COLO668 (cell line): Measurements from ENCODE around the gene ZNF512.
"Not testable (repeated sequence)": the region's sequence is repeated elsewhere in the genome, so short reads cannot be mapped to it uniquely, and the experiment has no call there.

ENCODE experiments used
- DNase-seq: peaks from one replicate; lab custom pipeline; 2025; ENCODE audit not compliant: unreplicated experiment; lab: John Stamatoyannopoulos, UW

The ZNF512 gene

DNA sequence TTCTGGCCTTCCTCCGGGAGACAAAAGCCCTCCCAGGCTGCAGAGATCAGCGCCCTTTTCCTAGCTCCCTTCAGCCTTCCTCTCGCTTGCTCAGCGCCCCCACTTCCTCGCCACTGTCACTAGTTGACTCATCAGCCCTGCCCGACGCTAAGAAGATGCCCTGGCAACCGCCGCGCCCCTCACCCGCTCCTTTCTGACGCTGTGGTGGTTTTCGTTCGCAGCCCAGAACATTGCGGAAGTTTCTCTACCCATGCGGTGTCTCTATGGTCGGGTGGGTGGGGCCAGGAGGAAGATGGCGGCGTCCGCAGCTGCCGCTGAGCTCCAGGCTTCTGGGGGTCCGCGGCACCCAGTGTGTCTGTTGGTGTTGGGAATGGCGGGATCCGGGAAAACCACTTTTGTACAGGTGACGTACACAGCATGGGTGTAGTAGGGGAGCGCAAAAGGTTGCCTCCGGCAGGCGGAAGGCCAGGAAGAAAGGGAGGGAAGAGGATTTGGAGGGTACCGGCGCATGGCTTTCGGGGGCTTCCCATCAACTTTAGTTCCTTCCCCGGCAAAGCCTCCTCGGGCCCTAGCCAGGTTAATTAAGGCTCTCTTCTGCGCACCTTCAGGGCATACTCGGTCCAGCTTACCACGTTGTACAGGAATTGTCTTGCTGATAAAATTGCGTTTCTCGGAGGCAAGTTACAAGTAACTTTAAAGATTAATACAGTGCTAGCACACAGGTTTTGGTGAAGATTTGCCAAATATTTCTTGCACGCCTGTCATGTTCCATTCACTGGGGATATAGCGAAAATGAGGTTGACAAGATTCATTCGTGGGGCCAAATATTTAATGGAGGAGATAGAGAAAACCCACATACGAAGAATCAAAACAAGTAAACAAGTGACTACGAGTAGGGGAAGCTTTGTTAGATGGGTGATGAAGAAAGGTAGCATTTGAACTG, 46.2 kb downstream of the ZNF512 start, which contains the start of the genes CCDC121 and GPN1:
CCDC121 (minus strand) TSS at position 246 of the 943 bp plus-strand sequence. CDS start 1,213 bp downstream, outside the sequence.
GPN1 (plus strand) TSS at position 284 of the 943 bp plus-strand sequence; CDS start at position 293, 9 bp downstream.
- peak; percentile 83 for DNase-seq

DNA sequence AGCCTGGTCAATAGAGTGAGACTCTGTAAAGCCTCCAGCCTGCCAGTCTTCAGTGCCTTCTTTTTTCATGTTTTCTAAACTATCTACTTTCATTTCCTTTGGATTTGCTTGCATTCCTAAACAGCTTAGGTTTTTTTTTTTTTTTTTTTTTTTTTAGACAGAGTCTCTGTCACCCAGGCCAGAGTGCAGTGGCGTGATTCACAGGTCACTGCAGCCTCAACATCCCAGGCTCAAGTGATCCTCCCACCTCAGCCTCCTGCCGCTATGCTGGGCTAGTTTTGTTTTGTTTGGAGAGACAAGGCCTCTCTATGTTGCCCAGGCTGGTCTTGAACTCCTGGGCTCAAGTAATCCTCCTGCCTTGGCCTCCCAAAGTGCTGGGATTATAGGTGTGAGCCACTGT, 47.4 kb downstream of the ZNF512 start:
- not testable (repeated sequence) for DNase-seq

DNA sequence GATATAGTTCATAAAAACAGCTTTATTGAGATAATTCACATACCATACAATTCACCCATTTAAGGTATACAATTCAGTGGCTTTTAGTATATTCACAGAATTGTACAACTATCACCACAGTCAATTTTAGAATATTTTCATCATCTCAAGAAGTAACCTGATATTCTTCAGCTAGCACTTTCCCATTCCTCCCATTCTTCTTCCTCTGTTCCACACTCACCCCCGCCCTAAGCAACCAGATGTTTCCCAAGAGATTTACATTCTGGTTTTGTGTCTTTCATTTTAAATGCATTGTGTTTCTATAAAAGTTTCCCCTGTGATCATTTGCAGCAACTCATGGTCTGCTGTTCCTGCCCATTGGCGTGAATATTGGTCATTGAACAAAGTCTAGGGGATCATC, 51.4 kb downstream of the ZNF512 start:
- no peak for DNase-seq

DNA sequence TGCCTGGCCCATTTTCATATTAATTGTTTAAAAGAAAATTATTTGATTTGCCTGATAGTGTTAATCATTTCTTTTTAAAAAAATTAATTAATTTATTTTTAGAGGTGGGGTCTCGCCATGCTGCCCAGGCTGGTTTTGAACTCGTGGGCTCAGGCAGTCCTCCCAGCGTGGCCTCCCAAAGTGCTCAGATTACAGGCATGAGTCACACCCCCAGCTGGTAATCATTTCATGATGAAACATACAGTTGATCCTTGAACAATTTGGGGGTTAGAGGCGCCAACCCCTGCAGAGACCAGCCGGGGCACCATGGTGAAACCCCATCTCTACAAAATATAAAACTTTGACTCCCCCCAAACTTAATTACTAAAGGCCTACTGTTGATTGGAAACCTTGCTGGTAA, 53.9 kb downstream of the ZNF512 start:
- DNase-seq: no peak

DNA sequence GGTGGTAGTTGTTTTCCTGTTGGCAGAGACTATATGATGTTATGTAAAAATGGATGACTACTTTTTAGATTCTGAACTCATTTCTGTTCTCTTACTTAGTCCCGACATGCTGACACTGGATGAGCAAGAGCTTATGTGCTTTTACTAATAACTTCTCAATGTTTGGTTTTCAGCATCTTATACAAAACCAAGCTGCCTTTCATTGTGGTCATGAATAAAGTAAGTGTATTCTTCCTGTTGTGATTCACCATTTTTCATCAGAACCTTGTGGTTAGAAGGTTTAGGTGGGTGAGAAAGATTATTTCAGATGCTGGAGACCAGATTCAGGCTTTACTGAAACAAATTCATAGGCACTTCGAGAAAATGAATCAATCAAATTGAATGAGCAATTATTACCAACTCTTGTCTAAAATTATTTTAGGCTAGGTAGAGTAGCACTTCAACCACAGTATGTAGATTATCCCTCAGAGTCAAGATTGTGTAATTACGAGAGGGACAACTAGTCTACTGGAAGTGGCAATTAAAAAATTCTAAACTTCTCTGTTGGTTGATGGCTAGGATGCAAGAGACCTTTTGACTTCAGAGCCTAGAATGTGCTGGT, 55.3 kb downstream of the ZNF512 start:
- DNase-seq: no peak

DNA sequence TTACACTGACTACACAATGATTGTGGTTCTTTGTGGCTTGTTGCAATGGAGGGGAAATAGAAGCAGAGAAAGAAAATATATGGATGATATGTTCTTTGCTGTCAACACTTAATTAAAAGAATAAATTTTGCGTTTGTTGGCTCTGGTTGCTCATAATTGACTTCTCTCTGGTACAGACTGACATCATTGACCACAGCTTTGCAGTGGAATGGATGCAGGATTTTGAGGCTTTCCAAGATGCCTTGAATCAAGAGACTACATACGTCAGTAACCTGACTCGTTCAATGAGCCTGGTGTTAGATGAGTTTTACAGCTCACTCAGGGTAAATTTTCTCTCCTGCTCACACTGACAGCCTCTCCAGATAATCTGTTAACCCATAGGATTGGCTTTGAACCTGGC, 55.9 kb downstream of the ZNF512 start:
- no peak for DNase-seq

DNA sequence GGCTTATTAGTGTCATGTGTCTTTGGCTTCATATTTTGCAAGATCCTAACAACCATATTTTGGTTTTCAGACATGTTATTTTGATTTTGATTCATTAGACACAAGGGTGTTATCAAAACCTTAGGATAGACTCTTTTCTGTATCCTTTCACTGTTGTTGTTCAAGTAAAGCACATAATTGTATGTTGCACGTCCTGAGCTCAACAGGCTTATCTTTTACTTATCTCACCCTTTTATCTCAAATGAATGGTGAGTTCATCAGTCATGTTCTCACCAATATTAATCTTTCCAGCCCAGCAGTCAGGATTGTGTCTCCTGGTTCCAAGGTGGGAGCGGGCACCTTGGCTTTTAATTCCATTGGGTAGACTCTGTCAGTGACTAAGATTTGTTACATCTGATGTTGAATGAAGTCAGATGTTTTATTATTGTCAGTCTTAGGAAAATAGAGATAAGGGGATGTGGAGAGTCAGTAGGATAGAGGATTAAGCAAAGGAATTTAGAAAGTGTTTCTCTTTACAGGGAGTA, 57.9 kb downstream of the ZNF512 start:
- no peak for DNase-seq

DNA sequence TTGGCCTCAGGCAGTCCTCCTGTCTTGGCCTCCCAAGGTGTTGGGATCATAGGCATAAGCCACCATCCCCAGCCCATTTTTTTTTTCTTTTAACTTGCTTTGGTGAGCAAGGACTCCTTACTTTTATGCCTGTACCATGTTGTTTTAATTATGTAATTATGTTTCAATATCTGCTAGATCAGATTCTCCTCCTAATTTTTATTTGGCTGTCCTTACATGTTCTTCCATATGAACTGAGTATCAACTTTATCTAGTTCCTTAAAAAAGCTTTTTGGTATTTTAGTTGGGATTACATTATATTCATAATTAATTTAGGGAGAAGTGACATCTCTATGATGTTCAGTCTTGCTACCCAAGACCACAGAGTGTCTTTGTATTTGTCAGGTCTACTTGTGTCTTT, 62.4 kb downstream of the ZNF512 start:
- DNase-seq: no peak

DNA sequence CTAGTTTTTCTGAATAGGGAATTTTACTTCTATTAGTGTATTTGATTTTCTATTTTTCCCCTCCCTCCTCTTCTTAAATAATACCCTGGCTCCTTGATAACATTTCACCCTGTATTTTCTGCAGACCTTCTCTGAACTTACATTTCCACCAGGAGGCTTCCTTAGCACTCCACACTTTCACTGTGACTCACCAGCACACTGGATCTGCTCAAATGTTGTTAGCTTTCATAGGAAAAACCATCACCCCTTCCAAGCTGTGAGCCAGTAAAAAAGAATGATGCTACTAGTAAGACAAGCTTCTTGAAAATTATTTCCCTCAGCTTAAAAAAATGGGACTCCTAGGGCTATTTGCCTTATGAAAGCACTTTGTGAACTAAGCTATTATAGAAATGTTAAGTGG, 64.4 kb downstream of the ZNF512 start:
- no peak for DNase-seq

DNA sequence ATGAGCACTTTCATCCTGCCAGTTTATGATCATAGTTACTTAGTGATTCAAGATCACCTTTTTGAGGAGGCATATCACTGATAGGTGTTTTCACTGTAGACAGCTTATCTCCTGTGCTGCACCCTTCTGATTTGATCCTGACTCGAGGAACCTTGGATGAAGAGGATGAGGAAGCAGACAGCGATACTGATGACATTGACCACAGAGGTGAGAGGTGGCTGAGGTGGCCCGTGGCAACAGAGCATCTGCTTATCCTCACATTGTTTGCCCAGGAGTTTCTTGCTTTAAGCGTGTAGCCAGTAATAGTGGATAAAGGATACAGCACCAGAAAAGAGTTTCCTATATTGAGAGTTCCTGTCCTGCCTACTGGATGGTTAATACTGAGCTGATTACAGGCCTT, 64.9 kb downstream of the ZNF512 start:
- no peak for DNase-seq

DNA sequence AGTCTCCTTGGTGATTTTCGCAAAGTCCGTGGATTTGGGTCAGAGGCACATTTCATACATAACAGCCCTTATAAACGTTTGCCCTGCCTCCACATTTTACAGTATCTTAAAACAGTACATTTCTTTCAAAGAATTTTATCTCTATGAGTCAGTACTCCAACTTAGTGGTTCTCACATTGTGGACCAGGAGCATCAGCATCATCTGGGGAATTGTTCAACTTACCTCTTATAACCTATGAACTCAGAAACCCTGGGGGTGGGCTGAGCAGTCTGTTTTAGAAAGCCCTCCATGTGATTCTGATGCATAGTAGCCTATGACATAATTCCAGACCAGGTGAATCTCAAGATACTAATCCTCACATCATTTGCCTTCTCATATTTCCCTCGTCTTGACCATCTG, 68.2 kb downstream of the ZNF512 start:
- no peak for DNase-seq

DNA sequence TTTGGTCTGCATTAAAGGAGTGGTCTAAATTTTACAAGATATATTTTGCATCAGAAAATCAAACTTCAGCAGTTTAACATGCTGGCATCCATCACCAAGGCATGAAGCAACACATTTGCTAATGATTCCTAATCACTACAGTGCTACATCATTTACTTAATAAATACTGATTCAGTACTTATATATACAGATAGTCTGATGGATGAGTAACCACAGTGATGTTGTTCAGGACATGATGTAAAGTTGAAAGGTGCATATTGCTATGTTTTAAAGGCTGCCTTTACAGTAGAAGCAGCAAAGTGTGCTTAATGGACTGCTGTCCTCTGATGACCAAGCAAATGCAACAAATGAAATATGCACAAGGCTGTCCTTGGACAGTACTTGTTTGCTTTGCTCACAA, 69.5 kb downstream of the ZNF512 start:
- DNase-seq: no peak

DNA sequence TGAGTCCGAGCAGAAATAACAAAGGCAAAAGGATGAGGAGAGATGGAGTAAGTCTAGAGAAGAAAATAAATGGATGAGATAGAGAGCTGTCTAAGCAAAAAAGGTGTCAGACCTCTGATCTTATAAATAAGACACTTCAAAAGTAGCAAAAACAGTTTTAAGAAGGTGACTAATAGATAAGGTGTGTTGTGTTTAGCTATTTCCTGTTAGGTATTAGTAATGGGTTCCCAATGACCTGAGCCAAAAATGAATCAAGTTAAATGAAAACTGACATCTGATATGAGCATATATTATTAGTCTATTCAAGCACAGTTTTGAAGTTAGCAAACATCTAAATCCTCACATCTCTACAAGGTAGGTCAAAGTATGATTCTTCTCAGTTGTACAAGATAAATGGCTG, 69.9 kb downstream of the ZNF512 start:
- DNase-seq: no peak

DNA sequence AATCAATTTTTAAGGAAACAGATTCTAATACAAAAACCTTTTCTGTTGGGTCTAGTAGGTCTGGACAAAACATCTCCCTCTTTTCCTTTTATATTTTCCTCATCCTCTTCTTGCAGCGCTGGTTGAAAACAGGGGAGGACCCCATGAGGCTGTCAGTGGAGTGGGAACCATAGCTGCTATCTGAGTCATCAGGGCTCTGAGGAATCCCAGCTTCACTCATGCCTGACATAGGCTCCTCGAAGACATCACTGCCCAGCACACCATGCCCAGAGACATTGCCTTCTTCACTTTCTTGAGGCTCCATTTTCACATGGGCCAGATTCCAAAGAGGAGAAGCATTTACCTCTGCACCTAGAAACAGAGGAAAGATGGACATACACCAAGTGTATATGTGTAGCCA, 70.6 kb downstream of the ZNF512 start:
- DNase-seq: no peak

DNA sequence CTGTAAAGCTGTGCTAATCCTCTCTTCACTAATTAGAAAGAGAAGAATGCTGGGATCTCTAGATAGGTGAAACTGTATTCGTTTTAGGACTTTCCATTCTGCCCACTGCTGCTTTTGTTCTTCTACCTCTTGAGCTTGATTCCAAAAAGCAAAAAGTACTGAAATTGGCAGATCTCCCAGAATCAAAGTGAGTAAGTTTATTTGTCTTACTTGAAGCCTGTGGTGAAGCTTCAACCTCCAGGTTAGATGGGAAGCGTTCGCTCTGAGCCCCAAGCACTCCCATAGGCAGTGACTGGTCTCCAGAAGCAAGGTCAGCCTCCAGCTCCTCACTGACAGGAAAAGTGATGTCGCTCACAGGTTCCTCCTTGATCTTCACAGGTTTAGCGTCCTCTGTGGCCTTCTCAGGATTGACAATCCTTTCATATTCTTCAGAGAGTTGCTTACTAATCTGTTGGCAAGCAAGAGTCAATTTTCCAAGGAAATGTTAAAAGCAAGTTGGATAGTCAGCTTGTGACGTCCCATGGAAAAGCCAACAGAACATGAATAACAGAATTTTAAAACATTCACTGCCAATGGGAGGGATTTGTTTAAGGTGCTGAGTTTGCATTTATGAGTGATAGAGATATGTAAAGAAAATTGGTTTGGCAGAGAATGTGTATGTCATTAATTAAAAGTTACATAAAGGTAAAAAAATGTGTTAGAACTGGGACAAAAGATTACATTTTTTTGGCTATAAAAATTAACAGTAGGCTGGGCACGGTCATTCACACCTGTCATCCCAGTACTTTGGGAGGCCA, 72.5 kb downstream of the ZNF512 start:
- no peak for DNase-seq

DNA sequence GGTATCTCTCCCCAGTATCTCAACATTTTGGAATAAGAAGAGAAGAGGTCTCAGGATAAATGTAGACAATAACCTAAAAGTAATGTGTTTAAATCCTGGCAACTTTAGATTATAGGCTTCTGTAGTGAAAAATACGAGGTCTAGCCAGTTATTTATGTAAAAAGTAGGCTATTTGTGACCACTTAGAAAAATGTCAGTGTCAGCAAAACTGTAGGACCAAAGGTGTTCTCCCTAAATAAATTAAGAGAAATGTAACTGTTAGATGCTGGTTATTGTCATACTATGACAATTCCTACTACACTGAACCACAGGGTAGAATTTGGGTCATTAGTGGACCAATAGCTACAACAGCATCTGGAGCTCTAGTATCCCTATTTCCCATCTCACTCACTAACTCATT, 78.5 kb downstream of the ZNF512 start:
- DNase-seq: no peak

DNA sequence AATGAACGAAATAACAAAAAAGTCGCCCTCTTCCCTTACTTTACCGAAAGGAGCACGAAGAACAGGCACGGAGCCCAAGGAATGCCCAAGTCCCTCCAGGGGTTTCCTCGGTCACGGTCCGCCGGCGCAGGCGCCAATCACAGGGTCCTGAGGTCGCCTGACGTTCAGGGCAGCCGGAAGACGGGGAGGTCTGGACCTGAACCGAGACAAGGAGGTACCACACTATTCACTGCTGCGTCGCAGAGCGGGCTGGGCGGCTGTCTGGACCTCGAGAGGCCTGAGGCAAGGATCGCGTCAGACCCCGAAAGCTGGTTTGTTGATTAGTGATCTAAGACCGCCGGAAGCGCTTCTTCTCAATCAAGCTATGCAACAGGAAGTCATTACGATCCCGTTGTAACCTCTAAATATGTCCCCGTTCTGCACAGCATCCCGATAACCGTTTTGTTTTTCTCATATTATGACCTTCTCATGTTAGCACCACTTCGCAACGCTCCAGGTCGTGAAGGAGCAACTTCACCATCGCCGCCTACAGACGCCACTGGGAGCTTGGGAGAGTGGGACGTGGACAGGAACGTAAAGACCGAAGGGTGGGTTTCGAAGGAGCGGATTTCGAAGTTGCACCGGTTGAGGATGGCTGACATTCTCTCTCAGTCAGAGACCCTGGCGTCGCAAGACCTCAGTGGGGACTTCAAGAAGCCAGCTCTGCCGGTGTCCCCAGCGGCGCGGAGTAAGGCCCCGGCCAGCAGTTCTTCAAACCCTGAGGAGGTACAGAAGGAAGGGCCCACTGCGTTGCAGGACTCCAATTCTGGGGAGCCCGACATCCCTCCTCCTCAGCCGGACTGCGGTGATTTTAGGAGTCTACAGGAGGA, 80.7 kb downstream of the ZNF512 start, which contains the start of the genes SLC4A1AP and SUPT7L:
SLC4A1AP (plus strand) TSS at position 605 of the 869 bp plus-strand sequence; CDS start at position 631, 26 bp downstream.
SUPT7L (minus strand) TSS at position 330 of the 869 bp plus-strand sequence. CDS start 1,422 bp downstream, outside the sequence.
- DNase-seq: peak; percentile 77

DNA sequence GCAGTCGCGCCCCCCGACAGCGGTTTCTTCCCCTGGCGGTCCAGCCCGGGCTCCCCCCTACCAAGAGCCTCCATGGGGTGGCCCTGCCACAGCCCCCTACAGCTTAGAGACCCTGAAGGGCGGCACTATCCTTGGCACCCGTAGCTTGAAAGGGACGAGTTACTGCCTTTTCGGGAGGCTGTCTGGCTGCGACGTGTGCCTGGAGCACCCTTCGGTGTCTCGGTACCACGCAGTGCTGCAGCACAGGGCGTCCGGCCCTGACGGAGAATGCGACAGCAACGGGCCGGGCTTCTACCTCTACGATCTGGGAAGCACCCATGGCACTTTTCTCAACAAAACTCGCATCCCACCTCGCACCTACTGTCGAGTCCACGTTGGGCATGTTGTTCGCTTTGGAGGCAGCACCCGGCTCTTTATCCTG, 81.3 kb downstream of the ZNF512 start:
- peak; percentile 32 for DNase-seq

DNA sequence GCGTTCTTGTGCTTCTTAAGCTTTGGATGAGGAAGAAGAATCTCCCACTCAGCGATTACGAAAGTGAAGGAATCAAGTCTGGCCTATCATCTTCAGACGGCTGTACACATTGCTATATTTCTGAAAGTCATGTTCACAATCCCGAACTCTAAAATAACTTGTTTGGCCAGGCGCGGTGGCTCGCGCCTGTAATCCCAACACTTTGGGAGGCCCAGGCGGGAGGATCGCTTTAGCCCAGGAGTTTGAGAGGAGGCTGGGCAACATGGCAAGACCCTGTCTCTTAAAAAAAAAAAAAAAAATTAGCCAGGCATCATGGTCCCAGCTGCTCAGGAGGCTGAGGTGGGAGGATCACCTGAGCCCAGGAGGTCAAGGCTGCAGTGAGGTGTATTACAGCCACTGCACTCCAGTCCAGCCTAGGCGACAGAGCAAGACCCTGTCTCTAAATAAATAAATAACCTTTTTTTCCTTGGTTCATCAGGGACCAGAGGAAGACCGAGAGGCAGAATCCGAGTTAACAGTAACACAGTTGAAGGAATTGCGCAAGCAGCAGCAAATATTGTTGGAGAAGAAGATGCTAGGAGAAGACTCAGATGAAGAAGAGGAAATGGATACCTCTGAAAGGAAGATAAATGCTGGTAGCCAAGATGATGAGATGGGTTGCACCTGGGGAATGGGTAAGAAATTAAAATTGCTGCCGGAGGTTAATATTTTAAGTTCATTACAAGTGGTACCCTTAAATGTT, 82.0 kb downstream of the ZNF512 start:
- DNase-seq: no peak
